GM12878 (cell line): ENCODE measurements around the gene SBF2. TPM values are rescaled to one million over a fixed set of nuclear protein-coding genes. Genes with fewer than 3 reads are reported as not detected.

Source experiments
- ATAC-seq: fragments of 200-7000 bp; cut with Tn5 transposase; 3 replicates; pipeline ENCODE4 v1.9.1; 2020; ENCODE audit warnings: mild to moderate bottlenecking, moderate library complexity
- BruUV-seq: library from RNA; stranded (reverse); fragments of 400-500 nt; replicated peaks from 2 replicates; lab custom pipeline; 2021; lab: Mats Ljungman, UMichigan
- CTCF ChIA-PET: fragments of 300-600 bp; sonication (Branson Sonifier 250); formaldehyde crosslinking; extraction: SDS; loops from one replicate; lab custom pipeline; 2021; ENCODE audit warnings: inconsistent platforms; lab: Yijun Ruan, JAX
- POLR2A ChIA-PET: fragments of 350-600 bp; formaldehyde crosslinking; extraction: SDS; loops from one replicate; lab custom pipeline; 2021; ENCODE audit warnings: inconsistent platforms; lab: Charles Lee
- RAD21 ChIA-PET: fragments of 300-600 bp; sonication (Branson Sonifier 250); formaldehyde crosslinking; loops from one replicate; lab custom pipeline; 2023; ENCODE audit warnings: antibody characterized with exemption; ENCODE audit not compliant: unreplicated experiment; lab: Charles Lee
- SMC1A ChIA-PET: fragments of 300-600 bp; sonication (Branson Sonifier 250); formaldehyde crosslinking; loops from one replicate; lab custom pipeline; 2023; ENCODE audit not compliant: unreplicated experiment, uncharacterized antibody; lab: Charles Lee
- DNase-seq: peaks from one replicate; pipeline ENCODE4 v3.0.0-alpha.2; 2011; ENCODE audit warnings: low read depth, low spot score
- FAIRE-seq: peaks from 3 replicates; lab custom pipeline; 2011; peaks lifted over from hg19 to GRCh38; lab: Jason Lieb, UNC
- H2AFZ ChIP-seq: 2 replicates; pipeline ENCODE4 v1.6.0; 2011; ENCODE audit warnings: low read depth, low read length, control low read depth; ENCODE audit not compliant: control insufficient read depth
- H3K27ac ChIP-seq: 2 replicates; pipeline ENCODE4 v1.5.1; 2011; ENCODE audit warnings: control low read depth; ENCODE audit not compliant: control insufficient read depth, insufficient read depth
- H3K27me3 ChIP-seq, 2 experiments: replicated peaks in 1 of 2; 2 replicates each; pipeline versions ENCODE4 v1.6.0 to v1.6.1; 2011; ENCODE audit warnings: low read length in 1 of 2; ENCODE audit not compliant: control insufficient read depth in 2 of 2, insufficient read depth in 2 of 2
- H3K36me3 ChIP-seq, 2 experiments: 2 replicates each; pipeline ENCODE4 v1.5.1; 2011; ENCODE audit warnings: low read length in 1 of 2; ENCODE audit not compliant: control insufficient read depth in 2 of 2, insufficient read depth in 2 of 2
- H3K4me1 ChIP-seq: 2 replicates; pipeline ENCODE4 v1.6.1; 2011; ENCODE audit warnings: mild to moderate bottlenecking, low read length, moderate library complexity, mixed read lengths; ENCODE audit not compliant: control insufficient read depth, insufficient read depth
- H3K4me2 ChIP-seq: 2 replicates; pipeline ENCODE4 v1.6.0; 2011; ENCODE audit warnings: control low read depth; ENCODE audit not compliant: control insufficient read depth, insufficient read depth
- H3K4me3 ChIP-seq: fragments of 200-600 bp; sonication (generic); 2 replicates; pipeline ENCODE4 v1.5.1; 2016
- H3K79me2 ChIP-seq: 2 replicates; pipeline ENCODE4 v1.6.0; 2011; ENCODE audit warnings: low read length; ENCODE audit not compliant: control insufficient read depth, insufficient read depth
- H3K9ac ChIP-seq: 2 replicates; pipeline ENCODE4 v1.8.0; 2011; ENCODE audit warnings: low read length, control low read depth, mixed read lengths; ENCODE audit not compliant: control insufficient read depth, insufficient read depth
- H3K9me3 ChIP-seq: replicated peaks from 3 replicates; pipeline ENCODE4 v1.5.1; 2011; ENCODE audit warnings: mild to moderate bottlenecking, low read length; ENCODE audit not compliant: control insufficient read depth, insufficient read depth
- H4K20me1 ChIP-seq: 2 replicates; pipeline ENCODE4 v1.6.0; 2011; ENCODE audit not compliant: control insufficient read depth, insufficient read depth
- BHLHE40 ChIP-seq, 2 experiments: fragments of 450-650 bp in 1 of 2; IDR thresholded peaks; 2 replicates each; pipeline ENCODE4 v1.6.1; 2011 to 2017; ENCODE audit warnings: low read depth in 2 of 2, borderline replicate concordance in 1 of 2, improper control_type of control experiment in 1 of 2, low read length in 1 of 2, mild to moderate bottlenecking in 1 of 2
- CBFB ChIP-seq: IDR thresholded peaks from 2 replicates; pipeline ENCODE4 v1.6.1; 2016; ENCODE audit warnings: antibody characterized with exemption, low read depth
- CHD1 ChIP-seq: IDR thresholded peaks from 2 replicates; pipeline ENCODE4 v1.6.1; 2012; ENCODE audit warnings: low read depth, low read length, improper control_type of control experiment
- JUND ChIP-seq: IDR thresholded peaks from 2 replicates; pipeline ENCODE4 v1.6.1; 2012; ENCODE audit warnings: low read depth, mild to moderate bottlenecking, low read length, improper control_type of control experiment, moderate library complexity
- POU2F2 ChIP-seq: IDR thresholded peaks from 3 replicates; pipeline ENCODE4 v1.6.1; 2011; ENCODE audit warnings: low read depth, mild to moderate bottlenecking, low read length, borderline replicate concordance
- RB1 ChIP-seq: fragments of 450-650 bp; formaldehyde crosslinking; IDR thresholded peaks from 2 replicates; pipeline ENCODE4 v1.6.1; 2017; ENCODE audit warnings: mild to moderate bottlenecking, borderline replicate concordance
- RUNX3 ChIP-seq: IDR thresholded peaks from 2 replicates; pipeline ENCODE4 v1.6.1; 2012; ENCODE audit warnings: low read length, inconsistent platforms
- SPI1 ChIP-seq: IDR thresholded peaks from 2 replicates; pipeline ENCODE4 v1.6.1; 2011; ENCODE audit warnings: low read depth, mild to moderate bottlenecking, low read length, moderate library complexity, borderline replicate concordance; ENCODE audit not compliant: insufficient read depth
- SRF ChIP-seq, 2 experiments: IDR thresholded peaks; 2 replicates each; pipeline ENCODE4 v1.6.1; 2011; ENCODE audit warnings: low read depth in 2 of 2, low read length in 2 of 2, mild to moderate bottlenecking in 1 of 2, moderate library complexity in 1 of 2
- WGBS: methylation state at CpG from one replicate; pipeline ENCODE4 v1.1.6; 2016; ENCODE audit warnings: low lambda C conversion rate; ENCODE audit not compliant: insufficient replicate concordance, insufficient coverage; ENCODE audit errors: missing lambda C conversion rate; 5-methylcytosine and 5-hydroxymethylcytosine counted together
- in situ Hi-C: fragments of 300-500 bp; cut with MboI; formaldehyde crosslinking; loops from 9 replicates; pipeline ENCODE4 v1.14.3; 2018; ENCODE audit warnings: mixed read lengths
- intact Hi-C: fragments of 100-400 bp; cut with micrococcal nuclease; formaldehyde crosslinking; loops from one replicate; pipeline ENCODE4 v1.14.2; 2022; ENCODE audit not compliant: unreplicated experiment
- polyA plus RNA-seq, 11 experiments: library from polyadenylated mRNA; depleted of rRNA in 4 of 11; unstranded in 6 of 11; stranded (reverse) in 5 of 11; fragments of >200 nt; fragmentation: Nextera tagmentation in 4 of 11; fragmentation: Illumina TruSeq in 1 of 11; extraction: Ambion mirVana in 4 of 11; extraction: Trizol in 1 of 11; gene quantifications; 1 replicate in 1 of 11; 2 replicates in 10 of 11; pipeline versions ENCODE4 v1.2.1 to v1.2.3, GENCODE V29; 2011 to 2016; ENCODE audit warnings: inconsistent platforms in 2 of 11, missing spikeins in 2 of 11, low read depth in 1 of 11
- total RNA-seq, 4 experiments: library from RNA; depleted of rRNA in 3 of 4; stranded (reverse); fragments of >200 nt in 3 of 4; fragmentation: Illumina TruSeq in 1 of 4; extraction: Trizol in 1 of 4; gene quantifications; 2 replicates each; pipeline versions ENCODE4 v1.2.1 to v1.2.3, GENCODE V29; 2013 to 2021
- TF ChIP-seq, protein P1 (sequence below): IDR thresholded peaks from 2 replicates; pipeline ENCODE4 v1.6.1; 2011; ENCODE audit warnings: borderline replicate concordance, low read depth, mild to moderate bottlenecking, moderate library complexity, low read length; ENCODE audit not compliant: insufficient read depth, poor library complexity, severe bottlenecking
- TF ChIP-seq, protein P2 (sequence below): IDR thresholded peaks from 2 replicates; pipeline ENCODE4 v1.6.1; 2011; ENCODE audit warnings: mild to moderate bottlenecking, low read depth, low read length, moderate library complexity; ENCODE audit not compliant: insufficient replicate concordance
- TF ChIP-seq, protein P3 (sequence below): fragments of 450-650 bp; IDR thresholded peaks from 2 replicates; pipeline ENCODE4 v1.6.1; 2017; ENCODE audit warnings: borderline replicate concordance

SBF2 gene
- total and polyA plus RNA-seq, 10 of the 15 experiments (the other 5 are each of a cell fraction or from before 2014, with no cell fraction given): 0.24 to 2.3 (median 1.1) TPM

DNA sequence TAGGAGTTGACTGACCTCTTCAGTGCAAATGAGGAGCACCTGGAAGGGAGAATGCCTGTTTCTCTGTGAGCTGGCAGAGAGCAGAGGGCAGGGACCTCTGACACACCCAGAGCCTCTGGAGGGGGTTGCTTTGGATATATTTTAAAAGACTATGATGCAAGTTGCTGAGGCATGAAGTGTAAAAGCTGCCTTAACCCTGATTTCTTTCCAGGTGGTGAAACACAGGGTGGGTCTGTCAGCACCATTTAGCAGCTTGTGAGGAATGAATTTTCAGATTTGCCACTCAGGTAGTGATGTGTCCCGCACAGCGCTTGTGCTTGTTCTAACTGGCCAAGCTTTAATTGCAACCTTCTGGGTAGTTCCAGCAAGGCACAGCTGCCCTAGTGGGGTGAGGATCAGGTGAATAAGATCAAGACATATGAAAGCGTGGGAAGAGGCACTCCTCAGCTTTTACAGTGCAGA lies 540.0 kb downstream of the SBF2 start (continued):
- TF ChIP-seq, protein P1, sequence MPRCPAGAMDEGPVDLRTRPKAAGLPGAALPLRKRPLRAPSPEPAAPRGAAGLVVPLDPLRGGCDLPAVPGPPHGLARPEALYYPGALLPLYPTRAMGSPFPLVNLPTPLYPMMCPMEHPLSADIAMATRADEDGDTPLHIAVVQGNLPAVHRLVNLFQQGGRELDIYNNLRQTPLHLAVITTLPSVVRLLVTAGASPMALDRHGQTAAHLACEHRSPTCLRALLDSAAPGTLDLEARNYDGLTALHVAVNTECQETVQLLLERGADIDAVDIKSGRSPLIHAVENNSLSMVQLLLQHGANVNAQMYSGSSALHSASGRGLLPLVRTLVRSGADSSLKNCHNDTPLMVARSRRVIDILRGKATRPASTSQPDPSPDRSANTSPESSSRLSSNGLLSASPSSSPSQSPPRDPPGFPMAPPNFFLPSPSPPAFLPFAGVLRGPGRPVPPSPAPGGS: no peak

DNA sequence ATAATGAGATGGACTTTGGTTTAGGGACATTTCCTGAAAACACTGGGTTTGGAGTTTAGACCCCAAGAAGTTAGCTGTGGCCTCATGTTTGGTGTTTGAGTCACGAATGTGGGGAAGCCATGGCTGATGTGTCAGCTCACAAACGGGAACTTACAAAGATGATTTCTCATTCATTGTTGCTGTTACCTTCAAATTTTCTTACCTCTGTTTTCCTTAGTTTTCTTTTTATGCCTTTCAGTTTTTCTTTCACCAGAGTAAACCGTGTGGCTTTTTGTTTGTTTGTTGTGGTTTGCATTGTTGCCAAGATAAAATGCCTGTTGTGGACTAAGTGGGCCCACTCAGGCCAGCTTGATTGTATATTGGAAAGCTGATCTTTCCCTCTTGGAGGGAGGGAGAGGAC lies 541.0 kb downstream of the SBF2 start:
- POLR2A ChIA-PET: interaction anchor here (0.6 kb wide), 1 partner anchor 140 kb away, joined by 3 read pairs; no protein-coding TSS in a partner anchor
- no peak for FAIRE-seq
- RAD21 ChIA-PET: interaction anchor here (1.3 to 2.2 kb wide), 2 partner anchors 152 to 218 kb away, joined by 4 to 5 read pairs; no protein-coding TSS in a partner anchor
- Histone ChIP-seq H3K4me3 (no peak overlapping the region), H3K27ac (no peak overlapping the region), H3K79me2 (peaks cover 2% of the 10 kb centered on the region; the same call in 1 of the 2 replicates), H3K36me3 (peaks cover 0 to 6% of the 10 kb centered on the region in 2 experiments; a peak in 3 of 4 replicates), H3K27me3 (no peaks in the 10 kb centered on the region), H3K9me3 (no peaks in the 10 kb centered on the region), H3K4me2 (no peak overlapping the region), H3K9ac (no peak overlapping the region), H4K20me1 (no peaks in the 10 kb centered on the region), H3K4me1 (peaks cover 50% of the 10 kb centered on the region), H2AFZ (no peak overlapping the region)
- BruUV-seq: no TSS peak
- no peak for ATAC-seq
- SMC1A ChIA-PET: interaction anchor here (0.9 kb wide), 1 partner anchor 218 kb away, joined by 3 read pairs; no protein-coding TSS in a partner anchor
- CTCF ChIA-PET: interaction anchor here (1.4 to 9.2 kb wide), 2 partner anchors 131 to 141 kb away, joined by 4 to 126 read pairs; no protein-coding TSS in a partner anchor
- DNase-seq: no peak
- WGBS: 4% methylated on average over 3 of the region's 3 CpGs
- in situ Hi-C loops (loop anchor here (5.0 kb wide), 2 partner anchors 141 to 221 kb away; no protein-coding TSS in a partner anchor), intact Hi-C loops (no loop called here)
- TF ChIP-seq, protein P2, sequence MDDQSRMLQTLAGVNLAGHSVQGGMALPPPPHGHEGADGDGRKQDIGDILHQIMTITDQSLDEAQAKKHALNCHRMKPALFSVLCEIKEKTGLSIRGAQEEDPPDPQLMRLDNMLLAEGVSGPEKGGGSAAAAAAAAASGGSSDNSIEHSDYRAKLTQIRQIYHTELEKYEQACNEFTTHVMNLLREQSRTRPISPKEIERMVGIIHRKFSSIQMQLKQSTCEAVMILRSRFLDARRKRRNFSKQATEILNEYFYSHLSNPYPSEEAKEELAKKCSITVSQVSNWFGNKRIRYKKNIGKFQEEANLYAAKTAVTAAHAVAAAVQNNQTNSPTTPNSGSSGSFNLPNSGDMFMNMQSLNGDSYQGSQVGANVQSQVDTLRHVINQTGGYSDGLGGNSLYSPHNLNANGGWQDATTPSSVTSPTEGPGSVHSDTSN: no peak
- TF ChIP-seq SRF (IDR thresholded peaks at IDR 0.05; ENCODE audit: low read depth in 2 of 2, low read length in 2 of 2): no peak
- 0 out of 2 replicates have a peak, but pooled peaks have one; percentile 32 for TF ChIP-seq CBFB
- TF ChIP-seq RB1: no peak
- TF ChIP-seq RUNX3: peak; percentile 27; the same call in 1 of the 2 replicates
- no peak for TF ChIP-seq BHLHE40 (IDR thresholded peaks at IDR 0.05; ENCODE audit: borderline replicate concordance in 1 of 2, low read depth in 2 of 2, low read length in 1 of 2)
- TF ChIP-seq JUND: no peak
- TF ChIP-seq, protein P3, sequence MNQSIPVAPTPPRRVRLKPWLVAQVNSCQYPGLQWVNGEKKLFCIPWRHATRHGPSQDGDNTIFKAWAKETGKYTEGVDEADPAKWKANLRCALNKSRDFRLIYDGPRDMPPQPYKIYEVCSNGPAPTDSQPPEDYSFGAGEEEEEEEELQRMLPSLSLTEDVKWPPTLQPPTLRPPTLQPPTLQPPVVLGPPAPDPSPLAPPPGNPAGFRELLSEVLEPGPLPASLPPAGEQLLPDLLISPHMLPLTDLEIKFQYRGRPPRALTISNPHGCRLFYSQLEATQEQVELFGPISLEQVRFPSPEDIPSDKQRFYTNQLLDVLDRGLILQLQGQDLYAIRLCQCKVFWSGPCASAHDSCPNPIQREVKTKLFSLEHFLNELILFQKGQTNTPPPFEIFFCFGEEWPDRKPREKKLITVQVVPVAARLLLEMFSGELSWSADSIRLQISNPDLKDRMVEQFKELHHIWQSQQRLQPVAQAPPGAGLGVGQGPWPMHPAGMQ: no peak
- no peak for TF ChIP-seq CHD1
- TF ChIP-seq POU2F2: no peak
- no peak for TF ChIP-seq SPI1
